Stomach (tissue), 9 donors: Measurements from ENCODE around the gene TENM4. TPM values are rescaled to one million over a fixed set of nuclear protein-coding genes. Genes with fewer than 3 reads are reported as not detected.

Experiments used
- DNase-seq, 2 donors: peaks; one replicate each; pipeline versions ENCODE4 v3.0.0 to v3.0.0-alpha.2; 2013 to 2019
- H3K27ac ChIP-seq, 5 donors: fragments of 200-600 bp in 4 of 5; sonication (generic) in 4 of 5; one replicate each; pipeline ENCODE4 v1.5.1; 2013 to 2019; ENCODE audit warnings: mild to moderate bottlenecking in 1 of 5, moderate library complexity in 1 of 5
- H3K27me3 ChIP-seq, 3 donors: fragments of 200-600 bp; sonication (generic); one replicate each; pipeline ENCODE4 v1.5.1; 2017 to 2019; ENCODE audit warnings: mixed run types in 1 of 3
- H3K36me3 ChIP-seq, 4 donors: fragments of 200-600 bp; sonication (generic); 1 replicate in 3 of 4; 2 replicates in 1 of 4; pipeline ENCODE4 v1.5.1; 2016 to 2019
- H3K4me1 ChIP-seq, 4 donors: fragments of 200-600 bp; sonication (generic); one replicate each; pipeline ENCODE4 v1.5.1; 2016 to 2019
- H3K4me3 ChIP-seq, 4 donors: fragments of 200-600 bp; sonication (generic) in 3 of 4; one replicate each; pipeline ENCODE4 v1.5.1; 2016 to 2019; ENCODE audit warnings: mild to moderate bottlenecking in 1 of 4
- H3K9me3 ChIP-seq, 4 donors: fragments of 200-600 bp; sonication (generic); one replicate each; pipeline ENCODE4 v1.5.1; 2016 to 2019
- CTCF ChIP-seq, 7 experiments: fragments of 450-650 bp in 4 of 7; fragments of 200-600 bp in 3 of 7; sonication (generic) in 3 of 7; IDR thresholded peaks; one replicate each; pipeline ENCODE4 v1.5.1; 2016 to 2019; ENCODE audit warnings: antibody characterized with exemption in 7 of 7, control low read depth in 2 of 7, mild to moderate bottlenecking in 1 of 7
- EP300 ChIP-seq: sonication (generic); formaldehyde crosslinking; IDR thresholded peaks from one replicate; pipeline ENCODE4 v1.6.1; 2017; ENCODE audit warnings: antibody characterized with exemption
- POLR2A ChIP-seq, 4 donors: fragments of 450-650 bp; IDR thresholded peaks; one replicate each; pipeline ENCODE4 v1.6.1; 2016; ENCODE audit warnings: antibody characterized with exemption in 4 of 4, control low read depth in 2 of 4, mild to moderate bottlenecking in 1 of 4, moderate library complexity in 1 of 4
- POLR2AphosphoS5 ChIP-seq, 3 donors: sonication (generic); formaldehyde crosslinking; IDR thresholded peaks; one replicate each; pipeline ENCODE4 v1.6.1; 2016; ENCODE audit warnings: antibody characterized with exemption in 3 of 3
- WGBS, 5 donors: extraction: QIAGEN DNeasy Blood & Tissue Kit in 3 of 5; methylation state at CpG; one replicate each; pipeline versions ENCODE4 v1.1.5 to v1.1.7; 2013 to 2018; 5-methylcytosine and 5-hydroxymethylcytosine counted together
- intact Hi-C: fragments of 100-400 bp; cut with DNase I; formaldehyde crosslinking; loops from one replicate; pipeline ENCODE4 v1.15.1; 2023; ENCODE audit warnings: low total_unique reads
- polyA plus RNA-seq, 3 donors: library from polyadenylated mRNA; stranded (reverse); fragments of 200-250 nt; gene quantifications; one replicate each; pipeline ENCODE4 v1.2.3, GENCODE V29; 2013
- total RNA-seq, 5 donors: library from RNA; depleted of rRNA; stranded (reverse); fragments of >200 nt; gene quantifications; one replicate each; pipeline versions ENCODE4 v1.1.0 to v1.2.3, GENCODE V29; 2014 to 2016
- donor health status: healthy with polysubstance abuse.
- donor health status: Bipolar disorder and iron deficiency.
- donor health status: healthy.

Gene TENM4
- total and polyA plus RNA-seq, 8 donors = 0.06 to 13.2 (median 0.87) TPM; not detected in 1

GRCh38 chr11:78651923-78652842 is 788.6 kb downstream of the TENM4 start:
- intact Hi-C loops = loop anchor here (5.0 kb wide), 2 partner anchors 310 to 840 kb away; no protein-coding TSS in a partner anchor
- Histone ChIP-seq H3K27ac (no peak overlapping the region), H3K36me3 (no peaks in the 10 kb centered on the region), H3K27me3 (peaks cover 0 to under 1% (median 0%) of the 10 kb centered on the region in 3 donors), H3K4me3 (no peak overlapping the region), H3K4me1 (no peaks in the 10 kb centered on the region), H3K9me3 (no peaks in the 10 kb centered on the region)
- DNase-seq = no peak
- WGBS, 5 donors = 82 to 84% (median 83%) methylated on average over 11 of the region's 11 CpGs
- TF ChIP-seq EP300 (no peak), POLR2A (IDR thresholded peaks at IDR 0.05) (no peak), POLR2AphosphoS5 (IDR thresholded peaks at IDR 0.05) (no peak), CTCF (IDR thresholded peaks at IDR 0.05) (no peak)

GRCh38 chr11:78651136-78651775 is 789.6 kb downstream of the TENM4 start:
- intact Hi-C loops = loop anchor here (5.0 kb wide), 2 partner anchors 311 to 841 kb away; no protein-coding TSS in a partner anchor
- WGBS, 5 donors = 61 to 71% (median 65%) methylated on average over 12 to 13 of the region's 13 CpGs
- no peak overlapping the region for H3K4me3 ChIP-seq

GRCh38 chr11:78649361-78650215 is 791.2 kb downstream of the TENM4 start:
- 76 to 88% (median 79%) methylated on average over 7 to 10 of the region's 10 CpGs for WGBS, 5 donors
- H3K4me1 ChIP-seq = peaks cover 0 to 4% (median 0%) of the 10 kb centered on the region in 4 donors
- H3K36me3 ChIP-seq = no peaks in the 10 kb centered on the region
- DNase-seq = no peak
- intact Hi-C loops = loop anchor here (5.0 to 10.0 kb wide), 3 partner anchors 313 to 843 kb away; no protein-coding TSS in a partner anchor
- TF ChIP-seq POLR2A (IDR thresholded peaks at IDR 0.05) (no peak), CTCF (IDR thresholded peaks at IDR 0.05) (no peak), EP300 (no peak), POLR2AphosphoS5 (IDR thresholded peaks at IDR 0.05) (no peak)
- no peak overlapping the region for H3K27ac ChIP-seq
- H3K27me3 ChIP-seq = peaks cover 0 to 6% (median 0%) of the 10 kb centered on the region in 3 donors
- no peaks in the 10 kb centered on the region for H3K9me3 ChIP-seq
- no peak overlapping the region for H3K4me3 ChIP-seq

More at GRCh38 chr11:78651136-78651775, 789.6 kb downstream of the TENM4 start:
- H3K27me3 ChIP-seq = peaks cover 0 to 6% (median 0%) of the 10 kb centered on the region in 3 donors
- DNase-seq = peak in 1 of 2 donors; percentile 22
- no peaks in the 10 kb centered on the region for H3K36me3 ChIP-seq
- no peak overlapping the region for H3K27ac ChIP-seq
- no peak for TF ChIP-seq POLR2A (IDR thresholded peaks at IDR 0.05)
- TF ChIP-seq POLR2AphosphoS5 (IDR thresholded peaks at IDR 0.05) = no peak
- no peak for TF ChIP-seq EP300
- no peak for TF ChIP-seq CTCF (IDR thresholded peaks at IDR 0.05)
- no peaks in the 10 kb centered on the region for H3K4me1 ChIP-seq
- H3K9me3 ChIP-seq = no peaks in the 10 kb centered on the region
